Neural progenitor cell (in vitro differentiated cells): ENCODE data around the gene FUZ. TPM values are rescaled to one million over a fixed set of nuclear protein-coding genes. Genes with fewer than 3 reads are reported as not detected.

Source experiments
- DNase-seq: peaks from one replicate; pipeline ENCODE4 v3.0.0-alpha.2; 2016; ENCODE audit warnings: low spot score
- H2AFZ ChIP-seq: fragments of 200-600 bp; sonication (generic); replicated peaks from 2 replicates; pipeline ENCODE4 v1.6.1; 2016; ENCODE audit warnings: antibody characterized with exemption
- H3F3A ChIP-seq: fragments of 200-600 bp; sonication (generic); 2 replicates; pipeline ENCODE4 v1.6.1; 2016; ENCODE audit warnings: antibody characterized with exemption, low read depth
- H3K27ac ChIP-seq: fragments of 200-600 bp; sonication (generic); 2 replicates; pipeline ENCODE4 v1.5.1; 2016; ENCODE audit warnings: mild to moderate bottlenecking
- H3K27me3 ChIP-seq: fragments of 200-600 bp; sonication (generic); 2 replicates; pipeline ENCODE4 v1.6.1; 2016; ENCODE audit warnings: mild to moderate bottlenecking, moderate library complexity
- H3K36me3 ChIP-seq: fragments of 200-600 bp; sonication (generic); 2 replicates; pipeline ENCODE4 v1.5.1; 2016
- H3K4me1 ChIP-seq: fragments of 200-600 bp; sonication (generic); 2 replicates; pipeline ENCODE4 v1.6.1; 2016; ENCODE audit warnings: mixed run types
- H3K4me2 ChIP-seq: fragments of 200-600 bp; sonication (generic); 2 replicates; pipeline ENCODE4 v1.6.1; 2016
- H3K4me3 ChIP-seq: fragments of 200-600 bp; sonication (generic); 2 replicates; pipeline ENCODE4 v1.5.1; 2016
- H3K79me2 ChIP-seq: fragments of 200-600 bp; sonication (generic); 2 replicates; pipeline ENCODE4 v1.6.1; 2016; ENCODE audit warnings: low read depth
- H3K9ac ChIP-seq: fragments of 200-600 bp; sonication (generic); 2 replicates; pipeline ENCODE4 v1.6.1; 2016
- H3K9me3 ChIP-seq: fragments of 200-600 bp; sonication (generic); 2 replicates; pipeline ENCODE4 v1.5.1; 2016; ENCODE audit warnings: low read depth
- H4K20me1 ChIP-seq: fragments of 200-600 bp; sonication (generic); 2 replicates; pipeline ENCODE4 v1.6.1; 2016; ENCODE audit warnings: low read depth
- H3K27ac Mint-ChIP-seq: 3 replicates; pipeline ENCODE4 v1.8.0; 2021; ENCODE audit warnings: mixed read lengths
- H3K27me3 Mint-ChIP-seq: 2 replicates; pipeline ENCODE4 v1.8.0; 2022; ENCODE audit warnings: low read depth, mild to moderate bottlenecking, inconsistent platforms, moderate library complexity, mixed read lengths; ENCODE audit not compliant: insufficient read depth
- H3K36me3 Mint-ChIP-seq: 3 replicates; pipeline ENCODE4 v1.8.0; 2021; ENCODE audit warnings: mixed read lengths
- H3K4me1 Mint-ChIP-seq: 3 replicates; pipeline ENCODE4 v1.8.0; 2021; ENCODE audit warnings: mixed read lengths
- H3K4me3 Mint-ChIP-seq: 3 replicates; pipeline ENCODE4 v1.8.0; 2021; ENCODE audit warnings: mild to moderate bottlenecking, moderate library complexity, mixed read lengths
- H3K9me3 Mint-ChIP-seq: 3 replicates; pipeline ENCODE4 v1.8.0; 2020; ENCODE audit warnings: mixed read lengths
- EZH2 ChIP-seq: fragments of 200-600 bp; sonication (generic); IDR thresholded peaks from 2 replicates; pipeline ENCODE4 v1.6.1; 2017; ENCODE audit warnings: antibody characterized with exemption, mild to moderate bottlenecking, moderate library complexity
- EZH2phosphoT487 ChIP-seq: fragments of 200-600 bp; sonication (generic); IDR thresholded peaks from 2 replicates; pipeline ENCODE4 v1.6.1; 2017; ENCODE audit warnings: antibody characterized with exemption
- total RNA-seq: library from RNA; depleted of rRNA; stranded (reverse); fragments of >200 nt; gene quantifications from 2 replicates; pipeline ENCODE4 v1.2.3, GENCODE V29; 2015; ENCODE audit warnings: low replicate concordance
- TF ChIP-seq, protein P1 (sequence below): fragments of 200-600 bp; sonication (generic); IDR thresholded peaks from 2 replicates; pipeline ENCODE4 v1.5.1; 2017; ENCODE audit warnings: antibody characterized with exemption, mild to moderate bottlenecking

The FUZ gene
- total RNA-seq, 1 donor from 2014 or later: 24.6 TPM

DNA sequence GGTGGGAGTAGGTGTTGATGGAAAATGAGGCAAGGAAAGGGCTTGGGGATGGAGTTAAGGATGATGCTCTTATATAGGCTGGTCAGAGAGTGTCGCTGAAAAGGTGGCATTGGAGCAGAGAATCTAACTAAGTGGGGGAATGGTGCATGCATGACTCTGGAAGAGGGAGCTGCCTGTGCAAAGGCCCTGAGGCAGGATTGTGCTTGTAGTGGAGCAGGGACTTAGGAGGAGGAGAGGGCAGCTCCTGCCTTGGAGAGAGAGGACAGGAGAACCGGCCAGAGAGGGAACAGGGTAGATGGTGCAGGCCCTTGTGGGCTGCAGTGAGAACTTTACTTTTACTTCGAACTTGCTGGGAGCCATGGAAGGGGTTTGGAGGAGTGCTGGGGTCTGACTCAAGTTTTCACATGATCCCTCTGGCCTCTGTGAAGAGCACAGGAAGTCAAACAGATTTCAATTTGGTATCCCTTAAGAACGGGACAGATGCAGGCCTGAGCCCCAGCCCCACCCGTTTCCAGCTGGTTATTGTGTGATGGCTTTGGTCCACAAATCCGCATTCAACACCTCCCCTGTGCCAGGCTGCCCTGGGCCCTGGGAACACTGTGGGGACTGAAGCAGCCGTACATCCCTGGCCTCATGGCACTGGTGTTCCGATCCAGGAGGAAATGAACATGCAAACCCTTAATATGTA, 39.3 kb downstream of the FUZ start:
- H3K9me3 ChIP-seq: no peaks in the 10 kb centered on the region
- H3K4me1 ChIP-seq: no peaks in the 10 kb centered on the region
- H3K27me3 ChIP-seq: no peaks in the 10 kb centered on the region
- Mint-ChIP-seq H3K36me3 (peaks cover 4% of the 10 kb centered on the region), H3K4me3 (peak overlapping the region; percentile 6), H3K9me3 (no peaks in the 10 kb centered on the region), H3K27ac (peak overlapping the region; percentile 89), H3K4me1 (peaks cover 10% of the 10 kb centered on the region), H3K27me3 (peaks cover 5% of the 10 kb centered on the region)
- DNase-seq: no peak
- no peaks in the 10 kb centered on the region for H3K36me3 ChIP-seq
- H3K4me2 ChIP-seq: no peak overlapping the region
- peaks cover 70% of the 10 kb centered on the region for H3K79me2 ChIP-seq
- no peak overlapping the region for H3K27ac ChIP-seq
- no peak overlapping the region for H3K9ac ChIP-seq
- no peaks in the 10 kb centered on the region for H3F3A ChIP-seq
- no peak overlapping the region for H2AFZ ChIP-seq
- peaks cover 5% of the 10 kb centered on the region for H4K20me1 ChIP-seq
- TF ChIP-seq, protein P1, sequence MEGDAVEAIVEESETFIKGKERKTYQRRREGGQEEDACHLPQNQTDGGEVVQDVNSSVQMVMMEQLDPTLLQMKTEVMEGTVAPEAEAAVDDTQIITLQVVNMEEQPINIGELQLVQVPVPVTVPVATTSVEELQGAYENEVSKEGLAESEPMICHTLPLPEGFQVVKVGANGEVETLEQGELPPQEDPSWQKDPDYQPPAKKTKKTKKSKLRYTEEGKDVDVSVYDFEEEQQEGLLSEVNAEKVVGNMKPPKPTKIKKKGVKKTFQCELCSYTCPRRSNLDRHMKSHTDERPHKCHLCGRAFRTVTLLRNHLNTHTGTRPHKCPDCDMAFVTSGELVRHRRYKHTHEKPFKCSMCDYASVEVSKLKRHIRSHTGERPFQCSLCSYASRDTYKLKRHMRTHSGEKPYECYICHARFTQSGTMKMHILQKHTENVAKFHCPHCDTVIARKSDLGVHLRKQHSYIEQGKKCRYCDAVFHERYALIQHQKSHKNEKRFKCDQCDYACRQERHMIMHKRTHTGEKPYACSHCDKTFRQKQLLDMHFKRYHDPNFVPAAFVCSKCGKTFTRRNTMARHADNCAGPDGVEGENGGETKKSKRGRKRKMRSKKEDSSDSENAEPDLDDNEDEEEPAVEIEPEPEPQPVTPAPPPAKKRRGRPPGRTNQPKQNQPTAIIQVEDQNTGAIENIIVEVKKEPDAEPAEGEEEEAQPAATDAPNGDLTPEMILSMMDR: no peak
- TF ChIP-seq EZH2 (no peak), EZH2phosphoT487 (no peak)
- H3K4me3 ChIP-seq: no peak overlapping the region

DNA sequence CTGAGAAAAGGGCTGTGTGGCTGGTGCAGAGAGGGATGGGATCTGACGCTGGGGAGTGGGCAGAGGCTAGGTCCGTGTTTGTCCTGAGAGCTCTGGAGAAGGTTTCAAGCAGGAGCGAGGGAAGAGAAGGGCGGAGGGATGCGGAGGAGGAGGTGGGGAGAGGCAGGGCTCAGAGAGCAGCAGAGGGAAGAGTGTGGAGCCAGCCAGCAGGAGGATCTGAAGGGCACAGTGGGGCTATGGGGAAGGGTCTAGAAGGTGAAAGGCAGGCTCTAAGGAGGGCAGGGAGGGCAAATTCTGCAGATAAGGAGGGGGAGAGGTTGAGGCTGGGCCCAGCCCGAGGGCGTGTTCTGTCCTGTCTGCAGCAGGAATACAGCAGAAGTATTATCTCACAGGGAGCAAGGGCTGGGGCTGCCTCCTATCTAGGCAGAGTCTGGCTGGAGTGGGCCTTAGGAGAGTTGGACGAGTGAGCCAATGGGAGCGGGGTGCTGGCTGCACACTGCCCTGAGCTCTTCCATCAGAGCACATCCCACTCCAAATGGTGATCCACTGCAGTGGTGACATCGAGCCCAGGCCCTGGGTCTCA, 40.2 kb downstream of the FUZ start:
- H3K79me2 ChIP-seq: peaks cover 72% of the 10 kb centered on the region
- H3K27ac Mint-ChIP-seq: peak overlapping the region; percentile 83
- H3K4me1 Mint-ChIP-seq: peaks cover 17% of the 10 kb centered on the region

DNA sequence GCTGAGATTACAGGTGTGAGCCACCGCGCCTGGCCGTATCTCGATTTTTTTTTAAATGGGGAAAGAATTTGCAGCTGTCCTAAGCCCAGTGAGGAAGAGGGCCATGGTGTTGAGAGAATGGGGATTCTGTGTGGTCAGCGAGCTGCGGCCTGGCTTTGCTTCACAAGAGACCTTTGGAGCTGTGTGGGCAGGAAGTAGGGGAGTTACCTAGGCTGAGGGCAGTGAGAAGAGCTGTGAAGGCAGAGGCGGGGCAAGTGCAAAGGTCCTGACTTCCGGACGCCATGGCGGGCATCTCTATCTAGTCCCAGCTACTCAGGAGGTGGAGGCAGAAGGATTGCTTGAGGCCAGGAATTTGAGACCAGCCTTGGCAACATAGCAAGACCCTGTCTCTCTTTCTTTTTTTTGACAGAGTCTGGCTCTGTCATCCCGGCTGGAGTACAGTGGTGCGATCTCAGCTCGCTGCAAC, 41.4 kb downstream of the FUZ start:
- Histone ChIP-seq H3F3A (no peaks in the 10 kb centered on the region), H3K79me2 (peaks cover 81% of the 10 kb centered on the region), H3K27me3 (no peaks in the 10 kb centered on the region), H3K36me3 (no peaks in the 10 kb centered on the region), H3K4me1 (peaks cover 8% of the 10 kb centered on the region), H3K4me3 (no peak overlapping the region), H3K27ac (no peak overlapping the region), H3K9me3 (no peaks in the 10 kb centered on the region), H4K20me1 (peaks cover 5% of the 10 kb centered on the region), H3K4me2 (no peak overlapping the region), H3K9ac (no peak overlapping the region), H2AFZ (no peak overlapping the region)
- TF ChIP-seq, protein P1: no peak
- TF ChIP-seq EZH2phosphoT487 (no peak), EZH2 (no peak)
- no peak for DNase-seq
- peaks cover 25% of the 10 kb centered on the region for H3K4me1 Mint-ChIP-seq
- H3K27me3 Mint-ChIP-seq: peaks cover 5% of the 10 kb centered on the region
- H3K9me3 Mint-ChIP-seq: no peaks in the 10 kb centered on the region
- H3K4me3 Mint-ChIP-seq: peak overlapping the region; percentile 5
- peaks cover 4% of the 10 kb centered on the region for H3K36me3 Mint-ChIP-seq
- peak overlapping the region; percentile 81 for H3K27ac Mint-ChIP-seq

More for the DNA sequence above, 40.2 kb downstream of the FUZ start:
- Histone ChIP-seq H3K4me1 (peaks cover 5% of the 10 kb centered on the region), H3K9ac (no peak overlapping the region), H3K36me3 (no peaks in the 10 kb centered on the region), H3K4me2 (no peak overlapping the region), H2AFZ (no peak overlapping the region), H3K9me3 (no peaks in the 10 kb centered on the region), H3K4me3 (no peak overlapping the region), H3K27ac (peak overlapping the region; percentile 13), H3F3A (no peaks in the 10 kb centered on the region), H4K20me1 (peaks cover 5% of the 10 kb centered on the region), H3K27me3 (no peaks in the 10 kb centered on the region)
- no peak for DNase-seq
- Mint-ChIP-seq H3K36me3 (peaks cover 4% of the 10 kb centered on the region), H3K27me3 (peaks cover 5% of the 10 kb centered on the region), H3K4me3 (no peak overlapping the region), H3K9me3 (no peaks in the 10 kb centered on the region)
- TF ChIP-seq EZH2: no peak
- TF ChIP-seq EZH2phosphoT487: no peak
- TF ChIP-seq, protein P1: no peak
